Measurements from ENCODE around the gene CD48.

- TF ChIP-seq CTCF (IDR thresholded peaks at IDR 0.05; ENCODE audit: low read depth, low read length, missing input control), result no peak
- TF ChIP-seq RAD21 (IDR thresholded peaks at IDR 0.05), result no peak
- TF ChIP-seq SP1 (IDR thresholded peaks at IDR 0.05), result no peak
- no peak for TF ChIP-seq ATF3 (IDR thresholded peaks at IDR 0.05)
- no peak for TF ChIP-seq RXRA (IDR thresholded peaks at IDR 0.05)
- no peak for TF ChIP-seq HNF4G (IDR thresholded peaks at IDR 0.05)
- no peak for TF ChIP-seq MAX (IDR thresholded peaks at IDR 0.05)
- TF ChIP-seq TAF1 (conservative IDR thresholded peaks at IDR 0.05), result no peak
- no peak for TF ChIP-seq YY1 (IDR thresholded peaks at IDR 0.05)
- TF ChIP-seq REST (IDR thresholded peaks at IDR 0.05), result no peak
- no peak for TF ChIP-seq FOXA1 (IDR thresholded peaks at IDR 0.05)
Observed at GRCh38 chr1:160666079-160666442, 45.6 kb downstream of the CD48 start.

Data from liver (tissue), 3 donors.